ENCODE measurements around the gene OR1F1.

The OR1F1 gene

GRCh38 chr16:3147046-3147756 lies 40.8 kb upstream of the OR1F1 start:
- H3K79me2 ChIP-seq: no peaks in the 10 kb centered on the region
- H3K4me1 ChIP-seq: peaks cover 25% of the 10 kb centered on the region
- no peak overlapping the region for H3K4me3 ChIP-seq (ENCODE audit: low read depth, low read length)
- no peak overlapping the region for H2AFZ ChIP-seq
- H3K36me3 ChIP-seq (ENCODE audit: control insufficient read depth, insufficient read depth, low read length): no peaks in the 10 kb centered on the region
- no peak overlapping the region for H3K4me2 ChIP-seq (ENCODE audit: low read length)
- no peaks in the 10 kb centered on the region for H3K27me3 ChIP-seq (ENCODE audit: control insufficient read depth, insufficient read depth, low read length)
- TF ChIP-seq CTCF (IDR thresholded peaks at IDR 0.05): no peak
- no peak overlapping the region for H3K9ac ChIP-seq
- H3K9me3 ChIP-seq (ENCODE audit: control insufficient read depth, low read length): no peaks in the 10 kb centered on the region
- no peak overlapping the region for H3K27ac ChIP-seq

GRCh38 chr16:3147757-3148104 lies 40.3 kb upstream of the OR1F1 start:
- Histone ChIP-seq H3K27me3 (ENCODE audit: control insufficient read depth, insufficient read depth, low read length) (no peaks in the 10 kb centered on the region), H3K27ac (no peak overlapping the region), H3K9me3 (ENCODE audit: control insufficient read depth, low read length) (no peaks in the 10 kb centered on the region), H3K36me3 (ENCODE audit: control insufficient read depth, insufficient read depth, low read length) (no peaks in the 10 kb centered on the region), H3K4me3 (ENCODE audit: low read depth, low read length) (no peak overlapping the region), H3K9ac (no peak overlapping the region), H3K79me2 (no peaks in the 10 kb centered on the region), H2AFZ (no peak overlapping the region), H3K4me1 (peaks cover 22% of the 10 kb centered on the region), H3K4me2 (ENCODE audit: low read length) (no peak overlapping the region)
- no peak for TF ChIP-seq CTCF (IDR thresholded peaks at IDR 0.05)

GRCh38 chr16:3148256-3149192 lies 39.5 kb upstream of the OR1F1 start:
- no peaks in the 10 kb centered on the region for H3K9me3 ChIP-seq (ENCODE audit: control insufficient read depth, low read length)

GRCh38 chr16:3149193-3149530 lies 38.8 kb upstream of the OR1F1 start:
- no peaks in the 10 kb centered on the region for H3K79me2 ChIP-seq
- no peak overlapping the region for H3K4me2 ChIP-seq (ENCODE audit: low read length)
- H3K9me3 ChIP-seq (ENCODE audit: control insufficient read depth, low read length): no peaks in the 10 kb centered on the region
- no peaks in the 10 kb centered on the region for H3K27me3 ChIP-seq (ENCODE audit: control insufficient read depth, insufficient read depth, low read length)
- H3K4me1 ChIP-seq: peaks cover 8% of the 10 kb centered on the region
- no peak overlapping the region for H2AFZ ChIP-seq
- no peaks in the 10 kb centered on the region for H3K36me3 ChIP-seq (ENCODE audit: control insufficient read depth, insufficient read depth, low read length)
- no peak for TF ChIP-seq CTCF (IDR thresholded peaks at IDR 0.05)
- H3K4me3 ChIP-seq (ENCODE audit: low read depth, low read length): no peak overlapping the region
- H3K27ac ChIP-seq: no peak overlapping the region
- H3K9ac ChIP-seq: no peak overlapping the region

More at GRCh38 chr16:3148256-3149192, 39.5 kb upstream of the OR1F1 start:
- no peaks in the 10 kb centered on the region for H3K36me3 ChIP-seq (ENCODE audit: control insufficient read depth, insufficient read depth, low read length)
- no peak overlapping the region for H3K9ac ChIP-seq
- H3K27me3 ChIP-seq (ENCODE audit: control insufficient read depth, insufficient read depth, low read length): no peaks in the 10 kb centered on the region
- no peak overlapping the region for H3K4me2 ChIP-seq (ENCODE audit: low read length)
- H3K4me1 ChIP-seq: peaks cover 14% of the 10 kb centered on the region
- no peak for TF ChIP-seq CTCF (IDR thresholded peaks at IDR 0.05)
- H3K27ac ChIP-seq: no peak overlapping the region
- no peak overlapping the region for H3K4me3 ChIP-seq (ENCODE audit: low read depth, low read length)
- no peaks in the 10 kb centered on the region for H3K79me2 ChIP-seq
- H2AFZ ChIP-seq: no peak overlapping the region

Measured in parathyroid adenoma (tissue), 2 donors.